ENCODE measurements around the gene UNC50.
"Not testable (repeated sequence)": the region's sequence is repeated elsewhere in the genome, so short reads cannot be mapped to it uniquely, and the experiment has no call there.

Gene UNC50

DNA sequence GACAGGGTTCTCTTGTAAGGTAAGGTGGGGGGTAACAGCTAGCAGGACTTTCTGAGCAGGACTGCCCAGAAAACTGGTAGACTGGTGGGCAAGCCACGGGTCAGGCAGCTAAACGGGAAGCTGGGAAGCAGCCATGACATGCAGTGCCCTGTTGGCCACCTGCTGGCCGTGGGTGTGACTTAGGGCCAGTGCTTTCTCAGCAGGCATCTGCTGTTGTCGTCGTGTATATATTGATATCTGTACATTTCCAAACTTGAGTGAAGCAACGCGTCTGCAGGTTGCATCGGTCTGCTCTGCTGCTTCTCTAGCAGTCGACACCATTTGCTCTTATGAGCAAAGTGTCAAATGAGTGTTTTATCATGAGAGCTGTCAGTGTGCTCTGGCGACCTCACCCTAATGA, 31.1 kb upstream of the UNC50 start:
- no peak for DNase-seq

- no peak for DNase-seq
Observed at GRCh38 chr2:98578231-98578630, 30.2 kb upstream of the UNC50 start.

GRCh38 chr2:98579926-98580325, 28.5 kb upstream of the UNC50 start:
- DNase-seq, result no peak

- no peak for DNase-seq
Observed at GRCh38 chr2:98580656-98581284, 27.6 kb upstream of the UNC50 start.

DNA sequence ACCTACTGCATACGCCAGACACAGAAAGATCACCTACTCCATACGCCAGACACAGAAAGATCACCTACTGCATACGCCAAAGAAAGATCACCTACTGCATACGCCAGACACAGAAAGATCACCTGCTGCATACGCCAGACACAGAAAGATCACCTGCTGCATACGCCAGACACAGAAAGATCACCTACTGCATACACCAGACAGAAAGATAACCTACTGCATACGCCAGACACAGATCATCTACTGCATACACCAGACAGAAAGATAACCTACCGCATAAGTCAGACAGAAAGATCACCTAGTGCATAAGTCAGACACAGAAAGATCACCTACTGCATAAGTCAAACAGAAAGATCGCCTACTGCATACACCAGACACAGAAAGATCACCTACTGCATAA, 25.9 kb upstream of the UNC50 start:
- DNase-seq, result no peak

DNA sequence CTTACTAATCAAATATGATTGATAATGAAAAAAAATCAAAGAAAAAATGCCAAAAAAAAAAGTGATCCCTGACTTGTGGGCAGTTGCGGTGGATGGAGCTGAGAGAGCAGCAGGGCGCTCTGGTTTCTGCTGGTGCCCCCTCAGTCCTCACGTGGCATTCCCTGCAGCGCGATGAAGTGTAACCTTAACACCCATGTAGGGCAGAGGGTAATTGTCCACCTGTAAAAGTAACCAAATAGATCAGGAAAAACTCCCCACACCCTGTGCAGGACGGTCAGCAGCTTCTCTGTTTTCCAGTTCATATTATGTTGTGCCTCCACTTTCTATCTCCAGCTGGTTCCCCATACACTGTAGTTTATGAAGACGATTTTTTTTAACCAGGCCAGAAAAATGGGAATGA, 25.1 kb upstream of the UNC50 start:
- DNase-seq, result no peak

- no peak for DNase-seq
Observed at GRCh38 chr2:98583816-98584618, 24.4 kb upstream of the UNC50 start.

- no peak for DNase-seq
Observed at GRCh38 chr2:98585386-98585785, 23.0 kb upstream of the UNC50 start.

DNA sequence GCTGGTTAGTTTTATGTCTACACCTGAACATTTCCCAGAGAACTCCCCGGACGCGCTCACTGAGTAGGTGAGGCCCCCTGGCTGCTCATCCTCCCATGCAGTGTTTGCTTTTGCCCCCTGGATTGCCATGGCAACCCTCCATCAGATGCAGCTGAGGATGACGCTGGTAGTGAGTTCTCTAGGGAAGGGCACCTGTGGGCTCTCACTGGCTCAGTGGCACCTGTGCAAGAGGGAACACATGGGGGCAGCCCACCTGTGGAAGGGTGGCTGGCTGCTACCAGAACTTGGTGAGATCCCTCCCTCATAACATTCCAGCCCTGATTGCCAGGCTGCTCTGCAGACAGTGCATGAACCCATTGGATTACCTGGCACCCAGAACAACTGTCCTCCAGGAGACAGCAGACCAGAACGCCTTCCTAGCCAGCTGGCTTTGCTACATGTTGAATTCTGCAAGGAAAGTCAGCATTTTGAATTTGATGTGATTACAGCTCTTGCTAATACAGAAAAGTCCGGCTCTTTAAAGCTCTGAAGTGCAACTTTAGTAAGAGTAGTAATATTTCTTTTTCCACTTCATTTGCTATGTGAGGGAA, 21.7 kb upstream of the UNC50 start:
- DNase-seq, result no peak

DNA sequence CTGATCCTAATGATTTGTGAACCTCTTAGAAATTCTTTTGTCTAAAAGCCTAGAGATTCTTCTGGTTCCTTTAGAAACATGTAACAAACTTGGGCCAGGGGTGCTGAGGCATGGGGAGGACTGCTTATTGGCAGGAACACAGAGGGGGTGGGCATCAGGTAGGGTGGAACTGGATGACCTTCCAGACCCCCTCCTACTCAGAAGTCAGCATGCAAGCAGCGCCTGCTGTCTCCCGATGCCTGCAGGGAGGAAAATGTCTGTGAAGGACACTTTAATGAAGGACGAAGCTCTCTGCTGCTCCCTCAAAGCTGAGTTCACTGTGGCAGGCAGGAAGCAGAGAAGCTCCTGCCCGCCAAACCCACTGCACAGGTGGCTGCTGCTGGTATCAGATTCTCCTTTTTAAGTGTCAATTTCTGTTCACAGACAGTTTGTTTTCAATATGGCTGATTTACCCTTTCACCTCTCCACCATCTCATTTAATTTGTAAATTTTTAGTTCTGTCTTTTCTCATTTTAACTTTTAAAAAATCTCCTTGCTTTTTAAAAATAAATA, 19.4 kb upstream of the UNC50 start:
- no peak for DNase-seq

- DNase-seq, result no peak
Observed at GRCh38 chr2:98589489-98589888, 18.9 kb upstream of the UNC50 start.

DNA sequence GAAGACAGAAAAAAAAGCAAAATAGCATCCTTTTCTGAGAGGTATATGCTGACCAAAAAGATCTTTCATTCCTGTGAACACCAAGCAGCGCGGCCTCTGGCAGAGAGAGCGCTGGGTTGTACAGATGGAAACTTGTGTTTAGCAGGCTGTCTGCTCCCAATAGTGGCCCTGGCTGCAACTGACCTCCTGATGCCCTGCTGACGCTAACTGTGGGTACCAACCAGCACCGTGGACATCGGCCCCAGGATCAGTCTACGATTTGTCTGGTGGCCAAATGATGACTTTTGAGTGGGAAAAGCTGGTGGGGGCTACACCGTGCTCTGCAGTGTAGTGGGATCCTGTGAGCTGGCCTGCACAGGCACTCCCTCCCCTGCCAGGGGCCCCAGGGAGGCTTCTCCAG, 15.8 kb upstream of the UNC50 start:
- no peak for DNase-seq

GRCh38 chr2:98594665-98595064, 13.7 kb upstream of the UNC50 start:
- not testable (repeated sequence) for DNase-seq

- DNase-seq, result no peak
Observed at GRCh38 chr2:98598781-98599428, 9.5 kb upstream of the UNC50 start.

DNA sequence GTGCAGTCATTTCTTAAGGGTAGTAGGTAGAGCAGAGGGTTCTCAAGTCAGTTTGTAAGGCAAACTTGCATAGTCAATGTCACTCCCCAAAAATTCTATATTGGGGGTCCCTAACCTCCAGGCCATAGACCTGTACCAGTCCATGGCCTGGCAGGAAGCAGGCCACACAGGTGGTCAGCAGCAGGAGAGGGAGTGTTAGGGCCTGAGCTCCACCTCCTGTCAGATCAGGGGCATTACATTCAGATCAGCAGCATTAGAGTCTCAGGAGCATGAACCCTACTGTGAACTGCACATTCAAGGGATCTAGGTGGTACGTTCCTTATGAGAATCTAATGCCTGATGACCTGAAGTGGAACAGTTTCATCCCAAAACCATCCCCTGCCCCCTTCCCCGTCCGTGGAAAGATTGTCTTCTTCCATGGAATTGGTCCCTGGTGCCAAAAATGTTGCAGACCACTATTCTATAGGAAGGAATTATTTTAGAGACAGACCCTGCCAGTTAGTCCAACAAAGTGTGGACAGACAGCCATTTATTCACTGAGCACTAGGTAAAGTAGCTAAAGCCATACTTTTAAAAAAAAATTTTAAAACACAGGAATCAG, 6.8 kb upstream of the UNC50 start:
- no peak for DNase-seq

DNA sequence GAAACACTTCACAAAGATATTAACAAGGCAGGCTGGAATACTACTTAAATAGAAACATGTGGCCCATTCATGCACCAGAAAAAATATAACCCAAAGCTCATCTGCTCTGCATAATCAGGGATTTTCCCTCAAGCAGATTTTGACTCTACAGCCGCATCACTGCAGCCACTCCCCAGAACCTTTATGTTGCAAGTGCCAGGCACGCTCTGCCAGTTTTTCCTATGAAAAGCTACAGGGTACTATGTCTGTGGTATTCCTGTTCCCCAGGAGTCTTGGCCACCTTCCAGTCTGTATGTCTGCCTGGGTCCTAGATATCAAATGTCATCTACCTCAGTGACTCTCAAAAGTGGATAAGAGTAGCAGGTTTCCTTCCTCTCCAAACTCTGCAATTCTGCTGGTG, 3.8 kb upstream of the UNC50 start:
- no peak for DNase-seq

GRCh38 chr2:98605076-98605475, 3.3 kb upstream of the UNC50 start:
- DNase-seq, result no peak

DNA sequence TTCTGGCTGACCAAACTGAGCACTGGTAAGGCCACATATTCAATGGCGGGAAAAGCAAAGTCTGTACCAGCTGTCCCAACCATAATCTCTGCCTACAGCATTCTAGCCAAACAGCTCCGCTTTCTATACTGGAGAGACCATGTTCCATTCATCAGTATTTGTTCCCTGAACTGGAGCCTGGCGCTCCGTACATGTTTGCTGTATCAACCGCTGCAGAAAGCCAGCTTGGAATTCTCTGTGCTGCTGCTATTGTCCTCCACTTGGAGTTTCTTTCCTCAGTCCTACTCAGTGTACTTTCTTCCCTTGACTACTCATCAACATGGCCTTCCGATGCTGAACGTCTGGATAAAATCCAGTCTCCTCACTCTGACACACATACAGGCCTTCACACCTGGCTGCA, 2.0 kb upstream of the UNC50 start:
- no peak for DNase-seq

GRCh38 chr2:98607104-98607503, 1.3 kb upstream of the UNC50 start:
- no peak for DNase-seq

- no peak for DNase-seq
Observed at GRCh38 chr2:98607741-98608115, 661 bp upstream of the UNC50 start.

- DNase-seq, result no peak
Observed at GRCh38 chr2:98608962-98609604, 694 bp downstream of the UNC50 start.

- no peak for DNase-seq
Observed at GRCh38 chr2:98614024-98614739, 5.8 kb downstream of the UNC50 start.

Data from activated CD4-positive, alpha-beta T cell treated with anti-CD3 and anti-CD28 coated beads for 4 hours (primary cell).